Measurements from ENCODE around the gene APBA2. TPM values are rescaled to one million over a fixed set of nuclear protein-coding genes. Genes with fewer than 3 reads are reported as not detected.

The APBA2 gene
- total and polyA plus RNA-seq, 2 of the 13 experiments (the other 11 are each of a cell fraction or from before 2014, with no cell fraction given): 0.62 to 2.3 TPM

- Histone ChIP-seq H3K9ac (ENCODE audit: insufficient read depth, low read depth, low read length) (no peak overlapping the region), H3K36me3 (replicated peaks in 1 of 2; ENCODE audit: control insufficient read depth in 1 of 2, insufficient read depth in 2 of 2, low read length in 2 of 2) (no peaks in the 10 kb centered on the region), H2AFZ (ENCODE audit: low read length) (no peak overlapping the region), H4K20me1 (ENCODE audit: insufficient read depth, low read length) (no peaks in the 10 kb centered on the region), H3K4me2 (ENCODE audit: low read depth, low read length) (no peak overlapping the region), H3K4me3 (replicated peaks in 1 of 3; ENCODE audit: insufficient read depth in 1 of 3, low read depth in 2 of 3, low read length in 3 of 3) (no peak overlapping the region), H3K27me3 (ENCODE audit: control insufficient read depth in 1 of 2, insufficient read depth in 2 of 2, low read length in 2 of 2) (0 out of 5 replicates have a peak, but pooled peaks cover 0 to 3% of the 10 kb centered on the region in 2 experiments), H3K79me2 (ENCODE audit: insufficient read depth, low read length) (no peaks in the 10 kb centered on the region), H3K9me3 (ENCODE audit: low read length) (no peaks in the 10 kb centered on the region), H3K27ac (ENCODE audit: extremely low read length, insufficient read depth, low read length) (no peak overlapping the region), H3K4me1 (ENCODE audit: insufficient read depth, low read length) (no peaks in the 10 kb centered on the region)
- FAIRE-seq (no peak), ATAC-seq (no peak), DNase-seq (ENCODE audit: low spot score) (no peak)
- ChIA-PET CTCF (ENCODE audit: low intra/inter-chr PET ratio, low total read pairs) (no interaction called here), POLR2A (no interaction called here)
- in situ Hi-C loops (cut with HindIII; ENCODE audit: extremely low pct_ligation_motif_present, low pct_unique_long_range_greater_than_20kb): no loop called here
- no peak for TF ChIP-seq TGIF2 (CRISPR knock-in tag; IDR thresholded peaks at IDR 0.05)
- no peak for TF ChIP-seq GRHL1 (CRISPR knock-in tag; conservative IDR thresholded peaks at IDR 0.05)
- TF ChIP-seq ZNF275 (CRISPR knock-in tag; IDR thresholded peaks at IDR 0.05; ENCODE audit: borderline replicate concordance): no peak
- TF ChIP-seq SIN3A (IDR thresholded peaks at IDR 0.05; ENCODE audit: borderline replicate concordance, low read depth, low read length): no peak
- no peak for TF ChIP-seq SSRP1 (CRISPR knock-in tag; IDR thresholded peaks at IDR 0.05)
- TF ChIP-seq ZNF879 (CRISPR knock-in tag; IDR thresholded peaks at IDR 0.05): no peak
- TF ChIP-seq ESRRA (CRISPR knock-in tag; IDR thresholded peaks at IDR 0.05; ENCODE audit: low read depth): no peak
- no peak for TF ChIP-seq RCOR2 (CRISPR knock-in tag; IDR thresholded peaks at IDR 0.05)
- no peak for TF ChIP-seq ZNF317 (CRISPR knock-in tag; IDR thresholded peaks at IDR 0.05)
- TF ChIP-seq ZNF263 (CRISPR knock-in tag; IDR thresholded peaks at IDR 0.05): no peak
- no peak for TF ChIP-seq FOXA3 (CRISPR knock-in tag; IDR thresholded peaks at IDR 0.05)
- TF ChIP-seq MTA1 (CRISPR knock-in tag; IDR thresholded peaks at IDR 0.05; ENCODE audit: borderline replicate concordance): no peak
- no peak for TF ChIP-seq EZH2 (conservative IDR thresholded peaks at IDR 0.05; ENCODE audit: low read depth, low read length)
- no peak for TF ChIP-seq CREBL2 (CRISPR knock-in tag; IDR thresholded peaks at IDR 0.05; ENCODE audit: borderline replicate concordance)
- TF ChIP-seq ZBTB21 (CRISPR knock-in tag; IDR thresholded peaks at IDR 0.05): no peak
- intact Hi-C loops (cut with micrococcal nuclease; ENCODE audit: unreplicated experiment): no loop called here
- no TSS peak for BruUV-seq (replicated peaks)
- 86% methylated on average over 5 of the region's 5 CpGs for WGBS (ENCODE audit: low lambda C conversion rate)
These were observed 17.1 kb downstream of the APBA2 start for GRCh38 chr15:28902856-28903255.

All from HepG2 (cell line).